GM19025 (cell line): ENCODE measurements around the gene ST3GAL4.

Experiments used
- ATAC-seq: cut with Tn5 transposase; IDR thresholded peaks from one replicate; pipeline ENCODE4 v1.9.1; 2021; ENCODE audit warnings: mild to moderate bottlenecking, low read depth, moderate library complexity; ENCODE audit not compliant: unreplicated experiment

Gene ST3GAL4

DNA sequence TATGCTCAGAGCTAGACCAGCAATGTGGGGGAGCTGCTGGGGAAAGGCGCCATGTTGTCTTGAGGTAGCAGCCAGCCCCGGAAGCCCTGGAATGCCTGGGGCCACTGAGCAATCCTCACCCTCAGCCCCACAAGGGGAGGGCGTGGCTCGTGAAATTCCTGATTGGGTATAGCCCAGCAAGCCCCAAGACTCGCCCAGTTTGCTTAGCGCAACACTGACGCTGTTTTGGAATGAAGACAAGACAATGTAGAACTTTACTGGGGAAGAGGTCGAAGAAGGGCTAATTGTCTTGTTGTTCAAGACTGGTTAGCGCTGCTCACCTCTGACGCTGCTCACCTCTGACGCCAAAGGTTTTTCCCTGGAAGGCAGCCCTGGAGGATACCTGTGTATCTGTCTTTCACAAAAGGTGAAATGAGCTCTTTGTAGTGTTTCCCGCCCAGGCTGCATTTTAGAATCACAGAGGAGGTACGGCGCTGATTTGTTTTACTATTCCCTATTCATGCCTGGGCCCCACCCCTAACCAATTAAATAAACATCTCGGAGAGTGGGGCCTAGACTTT is 47.6 kb downstream of the ST3GAL4 start:
- ATAC-seq = no peak

DNA sequence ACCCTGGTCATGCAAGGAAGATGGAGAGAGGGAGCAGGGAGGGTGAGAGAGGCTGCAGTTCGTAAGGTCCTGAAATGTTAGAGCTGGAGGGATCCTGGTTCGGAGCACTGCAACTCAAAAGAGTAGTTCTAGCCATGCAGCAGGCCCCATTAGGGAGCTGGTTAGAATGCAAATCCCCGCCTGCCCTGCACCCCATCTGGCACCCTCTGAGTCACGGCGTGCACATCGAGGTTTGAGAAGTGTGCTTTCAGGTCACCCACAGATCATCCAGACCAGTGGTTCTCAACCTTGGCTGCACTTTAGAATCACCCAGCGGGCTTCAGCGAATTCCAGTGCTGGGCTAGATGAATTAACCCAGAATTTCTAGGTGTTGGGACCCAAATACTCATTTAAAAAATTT is 48.2 kb downstream of the ST3GAL4 start:
- ATAC-seq = peak; percentile 100

- no peak for ATAC-seq
Observed at GRCh38 chr11:126404367-126404766, 48.9 kb downstream of the ST3GAL4 start.

GRCh38 chr11:126405374-126405773 is 49.9 kb downstream of the ST3GAL4 start:
- ATAC-seq = no peak

DNA sequence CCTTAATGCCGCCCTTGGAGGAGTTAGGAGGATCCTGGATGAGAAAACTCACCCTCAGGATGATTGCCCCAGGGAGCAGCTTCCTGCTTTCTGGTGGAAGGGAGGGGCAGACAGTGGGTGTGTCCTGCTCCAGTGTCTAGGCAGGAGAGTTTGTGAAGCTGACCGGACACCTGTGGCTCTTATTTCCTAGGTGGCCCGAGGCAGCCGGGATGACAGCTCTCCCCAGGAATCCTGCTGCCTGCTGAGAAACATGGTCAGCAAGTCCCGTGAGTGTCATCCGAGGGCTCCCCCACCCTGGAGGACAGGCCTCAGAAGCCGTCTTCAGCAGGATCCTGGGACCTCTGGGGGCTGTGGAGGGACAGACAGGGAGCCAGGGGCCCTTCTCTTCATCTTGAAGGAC is 50.4 kb downstream of the ST3GAL4 start:
- no peak for ATAC-seq

DNA sequence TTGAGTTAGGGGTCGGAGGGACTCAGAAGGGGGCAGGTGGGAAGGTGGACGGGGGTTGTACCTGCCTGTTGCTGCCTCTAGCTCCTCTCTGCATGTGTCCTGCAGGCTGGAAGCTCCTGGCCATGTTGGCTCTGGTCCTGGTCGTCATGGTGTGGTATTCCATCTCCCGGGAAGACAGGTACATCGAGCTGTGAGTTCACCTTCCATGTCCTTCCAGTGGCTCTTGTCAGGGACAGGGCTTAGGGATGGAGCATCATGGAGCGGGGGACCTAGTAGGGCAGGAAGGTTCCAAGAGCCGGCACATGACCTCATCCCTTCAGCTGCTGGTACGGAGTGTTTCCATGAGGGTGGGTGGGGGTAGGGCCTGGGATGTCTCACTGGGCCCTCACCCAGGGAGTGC is 50.9 kb downstream of the ST3GAL4 start:
- no peak for ATAC-seq

DNA sequence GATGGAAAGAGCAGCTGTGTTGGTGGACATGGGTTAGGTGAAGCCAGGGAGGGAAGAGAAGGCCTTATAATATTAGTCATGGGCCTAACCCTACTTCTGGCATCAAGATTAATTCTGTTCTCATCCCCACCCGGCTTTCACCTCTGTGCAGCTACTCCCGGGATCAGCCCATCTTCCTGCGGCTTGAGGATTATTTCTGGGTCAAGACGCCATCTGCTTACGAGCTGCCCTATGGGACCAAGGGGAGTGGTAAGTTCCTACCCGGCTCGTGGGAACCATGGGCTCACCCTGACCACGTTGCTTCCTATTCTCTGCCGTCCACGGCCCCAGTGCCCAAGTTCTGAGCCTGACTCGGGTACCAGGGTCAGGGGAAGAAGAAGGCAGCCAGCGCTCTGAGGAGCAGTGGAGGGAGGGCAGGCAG is 51.6 kb downstream of the ST3GAL4 start:
- ATAC-seq = no peak

DNA sequence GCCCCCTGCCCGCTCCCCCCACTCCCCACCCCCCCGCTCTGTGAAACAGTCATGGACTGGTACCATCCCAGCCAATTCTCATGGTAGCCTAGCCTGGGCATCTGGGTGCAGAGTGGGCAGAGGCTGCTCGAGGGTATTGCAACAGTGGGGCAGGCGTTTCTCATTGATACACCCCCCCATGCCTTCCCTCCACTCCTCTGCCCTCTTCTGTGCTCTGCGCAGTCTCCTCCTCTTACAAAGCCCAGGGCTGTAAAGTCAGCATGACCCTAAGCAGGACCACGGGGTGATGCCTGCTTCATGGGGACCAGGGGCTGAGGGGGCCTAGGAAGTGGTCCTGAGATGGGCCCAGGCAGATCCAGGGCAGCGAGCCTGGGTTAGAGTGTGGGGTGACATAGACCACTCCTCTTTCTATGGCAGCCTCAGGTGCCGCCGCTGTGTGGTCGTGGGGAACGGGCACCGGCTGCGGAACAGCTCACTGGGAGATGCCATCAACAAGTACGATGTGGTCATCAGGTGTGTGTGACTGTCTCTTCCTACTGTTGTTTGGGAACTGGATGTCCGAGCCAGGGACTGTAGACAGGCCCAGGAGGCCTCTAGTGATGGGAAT is 52.3 kb downstream of the ST3GAL4 start:
- no peak for ATAC-seq

- ATAC-seq = no peak
Observed at GRCh38 chr11:126408496-126408895, 53.0 kb downstream of the ST3GAL4 start.

- ATAC-seq = no peak
Observed at GRCh38 chr11:126408901-126409619, 53.6 kb downstream of the ST3GAL4 start.

DNA sequence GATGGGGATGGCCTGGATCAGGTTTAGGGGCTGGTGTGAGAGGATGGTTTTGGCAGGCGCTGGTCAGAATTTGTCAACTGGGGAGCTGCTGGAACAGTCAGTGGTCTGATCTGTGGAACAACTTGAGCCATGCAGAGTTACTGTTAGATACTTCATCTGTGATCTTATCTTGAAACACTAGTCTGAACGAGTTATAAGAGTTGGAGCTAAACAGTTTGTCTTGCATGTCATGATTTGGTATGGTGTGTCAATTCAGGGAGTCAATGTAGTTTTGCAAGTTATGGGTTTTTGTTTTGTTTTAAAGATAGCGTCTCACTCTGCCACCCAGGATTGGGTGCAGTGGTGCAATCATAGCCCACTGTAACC is 54.1 kb downstream of the ST3GAL4 start:
- no peak for ATAC-seq

GRCh38 chr11:126410649-126411048 is 55.2 kb downstream of the ST3GAL4 start:
- ATAC-seq = no peak

- ATAC-seq = no peak
Observed at GRCh38 chr11:126411971-126412381, 56.5 kb downstream of the ST3GAL4 start.

DNA sequence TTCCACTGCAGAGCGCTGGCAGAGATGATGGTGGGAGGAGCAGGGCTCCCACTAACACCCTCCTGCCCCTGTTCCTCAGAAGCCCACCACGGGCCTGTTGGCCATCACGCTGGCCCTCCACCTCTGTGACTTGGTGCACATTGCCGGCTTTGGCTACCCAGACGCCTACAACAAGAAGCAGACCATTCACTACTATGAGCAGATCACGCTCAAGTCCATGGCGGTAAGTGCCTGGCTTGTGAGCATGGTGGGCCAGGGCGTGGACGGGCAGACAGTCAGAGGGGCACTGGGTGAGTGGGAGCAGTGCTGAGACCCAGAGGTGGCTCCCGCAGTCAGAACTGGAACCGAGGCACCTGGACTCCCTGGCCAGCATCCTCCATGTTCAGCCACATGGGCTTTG is 57.9 kb downstream of the ST3GAL4 start:
- no peak for ATAC-seq

GRCh38 chr11:126413843-126414405 is 58.4 kb downstream of the ST3GAL4 start:
- ATAC-seq = no peak

DNA sequence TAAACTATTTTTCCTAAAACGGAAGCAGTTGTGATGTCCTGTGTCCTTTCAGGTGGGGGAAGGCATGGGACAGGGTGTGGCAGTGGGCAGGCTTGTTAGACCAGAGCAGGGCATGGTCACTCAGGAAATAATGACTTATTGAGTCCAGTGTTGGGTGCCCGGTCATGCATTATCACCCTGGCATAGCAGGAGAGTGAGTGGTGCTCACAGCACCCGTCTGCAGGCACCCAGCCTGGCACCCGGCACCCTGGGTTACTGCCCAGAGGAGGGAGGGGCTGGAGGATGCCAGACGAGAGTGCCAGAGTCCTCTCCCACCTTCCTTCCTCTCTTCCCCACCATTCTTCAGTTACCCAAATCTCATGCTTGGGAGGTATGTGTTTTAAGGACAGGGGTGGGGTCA is 59.1 kb downstream of the ST3GAL4 start:
- ATAC-seq = no peak

GRCh38 chr11:126415128-126415527 is 59.6 kb downstream of the ST3GAL4 start:
- ATAC-seq = no peak

DNA sequence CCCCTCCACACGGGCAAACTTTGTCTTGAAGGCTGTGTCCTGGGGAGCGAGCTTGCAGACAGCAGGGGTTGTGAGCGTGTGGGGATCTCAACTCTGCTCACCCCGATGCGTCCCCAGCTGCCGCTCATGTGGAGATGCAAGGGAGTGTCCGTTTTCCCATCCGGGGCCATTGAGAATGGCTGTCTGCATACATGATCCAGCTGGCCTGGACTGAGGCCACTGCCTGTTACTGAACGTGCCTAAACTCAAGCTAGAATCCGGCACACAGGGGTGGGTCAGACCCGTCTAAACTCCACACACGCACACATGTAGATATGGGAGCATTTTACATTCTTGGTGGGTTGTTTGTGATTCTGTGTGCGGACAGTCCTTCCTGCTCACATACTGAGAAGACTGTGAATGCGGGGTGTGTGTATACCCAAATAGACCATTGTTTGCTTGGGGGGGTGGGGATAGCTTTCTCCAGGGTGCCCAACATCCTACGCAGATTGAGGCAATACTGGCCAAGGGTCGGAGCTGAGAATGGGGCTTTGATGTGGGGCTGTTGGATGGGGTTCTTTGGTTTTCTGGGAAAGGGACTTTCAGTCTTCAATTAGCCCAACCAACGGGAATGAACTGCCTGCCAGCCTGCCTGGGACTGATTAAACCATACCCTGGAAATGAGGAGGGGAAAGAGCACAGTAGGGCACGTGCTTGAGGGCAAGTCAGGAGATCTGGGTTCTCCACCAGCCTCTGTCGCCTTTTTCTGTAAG is 60.4 kb downstream of the ST3GAL4 start:
- ATAC-seq = no peak

DNA sequence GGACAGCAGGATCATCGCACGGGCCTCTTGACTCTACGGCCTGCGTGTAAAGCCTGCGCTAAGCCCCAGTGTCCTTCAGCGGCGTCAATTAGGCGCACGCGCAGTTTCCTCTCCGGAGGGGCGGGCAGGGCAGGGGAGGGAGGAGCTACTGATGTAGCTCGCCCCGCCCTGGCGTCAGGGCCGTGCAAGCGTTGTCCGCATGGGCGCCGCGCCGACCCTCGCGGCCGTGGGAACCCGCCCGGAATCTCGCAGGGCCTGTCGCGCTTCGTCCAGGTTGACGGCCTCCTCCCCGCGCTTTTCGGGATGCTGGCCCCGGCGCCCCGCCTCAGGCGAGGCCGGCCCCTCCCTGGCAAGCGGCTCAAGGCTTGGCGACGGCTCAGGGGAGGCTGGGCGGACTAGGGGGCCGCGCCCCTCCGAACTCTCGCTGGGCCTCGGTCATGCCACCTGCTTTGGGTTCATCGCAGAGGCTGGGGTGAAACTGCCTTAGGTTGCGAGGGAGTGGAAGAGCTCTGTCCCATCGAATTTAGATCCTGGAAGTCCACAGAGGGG is 61.1 kb downstream of the ST3GAL4 start:
- peak; percentile 88 for ATAC-seq

GRCh38 chr11:126417091-126417862 is 61.8 kb downstream of the ST3GAL4 start:
- ATAC-seq = no peak
